ENCODE measurements around the gene UCP2. TPM values are rescaled to one million over a fixed set of nuclear protein-coding genes. Genes with fewer than 3 reads are reported as not detected.

Gene UCP2
- total RNA-seq, 1 donor from 2014 or later: 0.26 TPM

- TF ChIP-seq CTCF (IDR thresholded peaks at IDR 0.05; ENCODE audit: insufficient read depth, low read length, severe bottlenecking): no peak
- DNase-seq (ENCODE audit: low read depth): no peak
- FAIRE-seq: no peak
- Histone ChIP-seq H3K4me3 (ENCODE audit: low read depth, low read length) (no peak overlapping the region), H3K27me3 (ENCODE audit: control insufficient read depth, insufficient read depth, low read length) (no peaks in the 10 kb centered on the region), H3K36me3 (ENCODE audit: control insufficient read depth, insufficient read depth, low read length) (no peaks in the 10 kb centered on the region)
Measured at GRCh38 chr11:73949246-73949645, 33.4 kb downstream of the UCP2 start.

GRCh38 chr11:73946798-73947458 lies 35.7 kb downstream of the UCP2 start:
- no peak for DNase-seq (ENCODE audit: low read depth)
- Histone ChIP-seq H3K27me3 (ENCODE audit: control insufficient read depth, insufficient read depth, low read length) (no peaks in the 10 kb centered on the region), H3K4me3 (ENCODE audit: low read depth, low read length) (no peak overlapping the region), H3K36me3 (ENCODE audit: control insufficient read depth, insufficient read depth, low read length) (no peaks in the 10 kb centered on the region)
- no peak for FAIRE-seq
- TF ChIP-seq CTCF (IDR thresholded peaks at IDR 0.05; ENCODE audit: insufficient read depth, low read length, severe bottlenecking): no peak

- Histone ChIP-seq H3K4me3 (ENCODE audit: low read depth, low read length) (no peak overlapping the region), H3K27me3 (ENCODE audit: control insufficient read depth, insufficient read depth, low read length) (no peaks in the 10 kb centered on the region), H3K36me3 (ENCODE audit: control insufficient read depth, insufficient read depth, low read length) (no peaks in the 10 kb centered on the region)
- TF ChIP-seq CTCF (IDR thresholded peaks at IDR 0.05; ENCODE audit: insufficient read depth, low read length, severe bottlenecking): no peak
- no peak for FAIRE-seq
- no peak for DNase-seq (ENCODE audit: low read depth)
Measured at GRCh38 chr11:73945396-73945795, 37.2 kb downstream of the UCP2 start.

- TF ChIP-seq CTCF (IDR thresholded peaks at IDR 0.05; ENCODE audit: insufficient read depth, low read length, severe bottlenecking): no peak
- no peak overlapping the region for H3K4me3 ChIP-seq (ENCODE audit: low read depth, low read length)
- no peaks in the 10 kb centered on the region for H3K36me3 ChIP-seq (ENCODE audit: control insufficient read depth, insufficient read depth, low read length)
- FAIRE-seq (no peak), DNase-seq (ENCODE audit: low read depth) (no peak)
- H3K27me3 ChIP-seq (ENCODE audit: control insufficient read depth, insufficient read depth, low read length): no peaks in the 10 kb centered on the region
Measured at GRCh38 chr11:73944901-73945300, 37.7 kb downstream of the UCP2 start.

- Histone ChIP-seq H3K36me3 (ENCODE audit: control insufficient read depth, insufficient read depth, low read length) (no peaks in the 10 kb centered on the region), H3K27me3 (ENCODE audit: control insufficient read depth, insufficient read depth, low read length) (no peaks in the 10 kb centered on the region), H3K4me3 (ENCODE audit: low read depth, low read length) (no peak overlapping the region)
- no peak for FAIRE-seq
- TF ChIP-seq CTCF (IDR thresholded peaks at IDR 0.05; ENCODE audit: insufficient read depth, low read length, severe bottlenecking): no peak
- DNase-seq (ENCODE audit: low read depth): no peak
Measured at GRCh38 chr11:73944085-73944484, 38.6 kb downstream of the UCP2 start.

GRCh38 chr11:73942010-73942409 lies 40.6 kb downstream of the UCP2 start:
- Histone ChIP-seq H3K4me3 (ENCODE audit: low read depth, low read length) (no peak overlapping the region), H3K27me3 (ENCODE audit: control insufficient read depth, insufficient read depth, low read length) (no peaks in the 10 kb centered on the region), H3K36me3 (ENCODE audit: control insufficient read depth, insufficient read depth, low read length) (no peaks in the 10 kb centered on the region)
- DNase-seq (ENCODE audit: low read depth): no peak
- FAIRE-seq: no peak
- TF ChIP-seq CTCF (IDR thresholded peaks at IDR 0.05; ENCODE audit: insufficient read depth, low read length, severe bottlenecking): no peak
